ENCODE results near the gene HSD11B1.

- TF ChIP-seq CTCF (IDR thresholded peaks at IDR 0.05) (no peak), POLR2A (IDR thresholded peaks at IDR 0.05) (no peak)
Observed at GRCh38 chr1:209774592-209774991, 69.9 kb downstream of the HSD11B1 start.
